GM23338 (cell line): ENCODE results near the gene CHCHD6. TPM values are rescaled to one million over a fixed set of nuclear protein-coding genes. Genes with fewer than 3 reads are reported as not detected.

Experiments used
- ATAC-seq: fragments of 200-7000 bp; cut with Tn5 transposase; 3 replicates; pipeline ENCODE4 v1.9.1; 2020
- DNase-seq: peaks from one replicate; pipeline ENCODE4 v3.0.0-alpha.2; 2015; ENCODE audit warnings: low spot score
- H2AFZ ChIP-seq: fragments of 200-600 bp; sonication (generic); 2 replicates; pipeline ENCODE4 v1.8.0; 2016; ENCODE audit warnings: antibody characterized with exemption, mild to moderate bottlenecking, moderate library complexity
- H3F3A ChIP-seq: fragments of 200-600 bp; sonication (generic); replicated peaks from 2 replicates; pipeline ENCODE4 v1.8.0; 2017; ENCODE audit warnings: antibody characterized with exemption, mixed run types, low read depth
- H3K27ac ChIP-seq: fragments of 200-600 bp; sonication (generic); 2 replicates; pipeline ENCODE4 v1.6.1; 2016; ENCODE audit warnings: low read depth
- H3K27me3 ChIP-seq: fragments of 200-600 bp; sonication (generic); 2 replicates; pipeline ENCODE4 v1.8.0; 2016; ENCODE audit warnings: mild to moderate bottlenecking, mixed run types, moderate library complexity; ENCODE audit not compliant: insufficient read depth
- H3K36me3 ChIP-seq: fragments of 200-600 bp; sonication (generic); 2 replicates; pipeline ENCODE4 v1.8.0; 2016; ENCODE audit warnings: mild to moderate bottlenecking; ENCODE audit not compliant: insufficient read depth
- H3K4me1 ChIP-seq: fragments of 200-600 bp; sonication (generic); 2 replicates; pipeline ENCODE4 v1.8.0; 2016; ENCODE audit warnings: mild to moderate bottlenecking, moderate library complexity; ENCODE audit not compliant: insufficient read depth
- H3K4me2 ChIP-seq: fragments of 200-600 bp; sonication (generic); 2 replicates; pipeline ENCODE4 v1.7.1; 2017; ENCODE audit warnings: mixed run types
- H3K4me3 ChIP-seq: fragments of 200-600 bp; sonication (generic); 2 replicates; pipeline ENCODE4 v1.6.1; 2016; ENCODE audit warnings: mixed run types
- H3K79me2 ChIP-seq: fragments of 200-600 bp; sonication (generic); replicated peaks from 2 replicates; pipeline ENCODE4 v1.8.0; 2017; ENCODE audit warnings: mild to moderate bottlenecking; ENCODE audit not compliant: insufficient read depth
- H3K9me2 ChIP-seq: fragments of 200-600 bp; sonication (generic); 2 replicates; pipeline ENCODE4 v1.8.0; 2017; ENCODE audit not compliant: insufficient read depth
- H4K20me1 ChIP-seq: fragments of 200-600 bp; sonication (generic); replicated peaks from 2 replicates; pipeline ENCODE4 v1.8.0; 2017; ENCODE audit warnings: mild to moderate bottlenecking; ENCODE audit not compliant: insufficient read depth
- H3K27ac Mint-ChIP-seq: 2 replicates; pipeline ENCODE4 v1.8.0; 2020; ENCODE audit warnings: inconsistent platforms, mild to moderate bottlenecking, moderate library complexity, mixed read lengths
- H3K27me3 Mint-ChIP-seq: 3 replicates; pipeline ENCODE4 v1.8.0; 2022; ENCODE audit warnings: low read depth, mild to moderate bottlenecking, moderate library complexity, mixed read lengths, inconsistent platforms; ENCODE audit not compliant: insufficient read depth, poor library complexity
- H3K36me3 Mint-ChIP-seq: 3 replicates; pipeline ENCODE4 v1.8.0; 2021; ENCODE audit warnings: low read depth, mild to moderate bottlenecking, inconsistent platforms, moderate library complexity, mixed read lengths
- H3K4me1 Mint-ChIP-seq: 3 replicates; pipeline ENCODE4 v1.8.0; 2020; ENCODE audit warnings: mild to moderate bottlenecking, inconsistent platforms, mixed read lengths
- H3K4me3 Mint-ChIP-seq: 3 replicates; pipeline ENCODE4 v1.8.0; 2021; ENCODE audit warnings: moderate library complexity, mild to moderate bottlenecking, inconsistent platforms, mixed read lengths
- H3K9me3 Mint-ChIP-seq: 3 replicates; pipeline ENCODE4 v1.8.0; 2020; ENCODE audit warnings: moderate library complexity, mild to moderate bottlenecking, inconsistent platforms, mixed read lengths
- CTCF ChIP-seq, 2 experiments: fragments of 200-600 bp in 1 of 2; sonication (generic) in 1 of 2; conservative IDR thresholded peaks; 2 replicates each; pipeline versions ENCODE4 v1.5.1 to v1.6.1; 2016 to 2017; ENCODE audit warnings: antibody characterized with exemption in 2 of 2, low read depth in 2 of 2, mild to moderate bottlenecking in 2 of 2, moderate library complexity in 1 of 2
- EZH2phosphoT487 ChIP-seq: fragments of 200-600 bp; sonication (generic); IDR thresholded peaks from one replicate; pipeline ENCODE4 v1.8.1; 2018; ENCODE audit warnings: antibody characterized with exemption; ENCODE audit not compliant: unreplicated experiment
- JUNB ChIP-seq: IDR thresholded peaks from one replicate; pipeline ENCODE4 v1.6.1; 2016; ENCODE audit warnings: antibody characterized with exemption; ENCODE audit not compliant: unreplicated experiment
- NANOG ChIP-seq: IDR thresholded peaks from 2 replicates; pipeline ENCODE4 v1.6.1; 2016; ENCODE audit warnings: antibody characterized with exemption, borderline replicate concordance
- POLR2AphosphoS5 ChIP-seq: IDR thresholded peaks from 2 replicates; pipeline ENCODE4 v1.6.1; 2016; ENCODE audit warnings: antibody characterized with exemption, low read depth
- polyA plus RNA-seq: library from polyadenylated mRNA; unstranded; fragments of >200 nt; fragmentation: Nextera tagmentation; extraction: Ambion mirVana; gene quantifications from 2 replicates; pipeline ENCODE4 v1.2.1, GENCODE V29; 2016
- total RNA-seq: library from RNA; depleted of rRNA; stranded (reverse); fragments of >200 nt; shearing (Covaris generic); gene quantifications from 2 replicates; pipeline ENCODE4 v1.2.3, GENCODE V29; 2014
- TF ChIP-seq, protein P1 (sequence below): fragments of 250-450 bp; sonication (Bioruptor Pico); IDR thresholded peaks from 2 replicates; pipeline ENCODE4 v1.5.0; 2020; ENCODE audit warnings: mild to moderate bottlenecking, moderate library complexity

The CHCHD6 gene
- total and polyA plus RNA-seq, 2 experiments from 2014 or later = 28.8 to 43.0 TPM

DNA sequence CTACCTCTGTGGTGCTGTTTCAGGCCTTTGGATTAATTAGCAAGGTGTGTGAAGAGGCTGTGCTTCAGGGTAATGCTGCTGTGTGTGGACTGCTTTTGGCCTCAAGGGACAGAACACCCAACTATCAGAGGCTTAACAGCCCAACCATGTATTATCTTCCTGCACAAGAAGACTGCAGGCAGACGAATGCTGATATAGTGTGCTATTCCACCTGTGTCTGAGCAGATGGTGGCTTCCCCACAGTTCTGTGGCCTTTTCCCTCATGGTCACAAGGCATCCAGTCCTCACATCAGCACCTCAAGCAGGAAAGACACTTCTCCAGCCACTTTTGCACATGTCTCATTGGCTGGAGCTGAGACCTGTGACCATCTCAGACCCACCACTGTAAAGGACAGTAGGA is 76.6 kb downstream of the CHCHD6 start (continued):
- TF ChIP-seq, protein P1, sequence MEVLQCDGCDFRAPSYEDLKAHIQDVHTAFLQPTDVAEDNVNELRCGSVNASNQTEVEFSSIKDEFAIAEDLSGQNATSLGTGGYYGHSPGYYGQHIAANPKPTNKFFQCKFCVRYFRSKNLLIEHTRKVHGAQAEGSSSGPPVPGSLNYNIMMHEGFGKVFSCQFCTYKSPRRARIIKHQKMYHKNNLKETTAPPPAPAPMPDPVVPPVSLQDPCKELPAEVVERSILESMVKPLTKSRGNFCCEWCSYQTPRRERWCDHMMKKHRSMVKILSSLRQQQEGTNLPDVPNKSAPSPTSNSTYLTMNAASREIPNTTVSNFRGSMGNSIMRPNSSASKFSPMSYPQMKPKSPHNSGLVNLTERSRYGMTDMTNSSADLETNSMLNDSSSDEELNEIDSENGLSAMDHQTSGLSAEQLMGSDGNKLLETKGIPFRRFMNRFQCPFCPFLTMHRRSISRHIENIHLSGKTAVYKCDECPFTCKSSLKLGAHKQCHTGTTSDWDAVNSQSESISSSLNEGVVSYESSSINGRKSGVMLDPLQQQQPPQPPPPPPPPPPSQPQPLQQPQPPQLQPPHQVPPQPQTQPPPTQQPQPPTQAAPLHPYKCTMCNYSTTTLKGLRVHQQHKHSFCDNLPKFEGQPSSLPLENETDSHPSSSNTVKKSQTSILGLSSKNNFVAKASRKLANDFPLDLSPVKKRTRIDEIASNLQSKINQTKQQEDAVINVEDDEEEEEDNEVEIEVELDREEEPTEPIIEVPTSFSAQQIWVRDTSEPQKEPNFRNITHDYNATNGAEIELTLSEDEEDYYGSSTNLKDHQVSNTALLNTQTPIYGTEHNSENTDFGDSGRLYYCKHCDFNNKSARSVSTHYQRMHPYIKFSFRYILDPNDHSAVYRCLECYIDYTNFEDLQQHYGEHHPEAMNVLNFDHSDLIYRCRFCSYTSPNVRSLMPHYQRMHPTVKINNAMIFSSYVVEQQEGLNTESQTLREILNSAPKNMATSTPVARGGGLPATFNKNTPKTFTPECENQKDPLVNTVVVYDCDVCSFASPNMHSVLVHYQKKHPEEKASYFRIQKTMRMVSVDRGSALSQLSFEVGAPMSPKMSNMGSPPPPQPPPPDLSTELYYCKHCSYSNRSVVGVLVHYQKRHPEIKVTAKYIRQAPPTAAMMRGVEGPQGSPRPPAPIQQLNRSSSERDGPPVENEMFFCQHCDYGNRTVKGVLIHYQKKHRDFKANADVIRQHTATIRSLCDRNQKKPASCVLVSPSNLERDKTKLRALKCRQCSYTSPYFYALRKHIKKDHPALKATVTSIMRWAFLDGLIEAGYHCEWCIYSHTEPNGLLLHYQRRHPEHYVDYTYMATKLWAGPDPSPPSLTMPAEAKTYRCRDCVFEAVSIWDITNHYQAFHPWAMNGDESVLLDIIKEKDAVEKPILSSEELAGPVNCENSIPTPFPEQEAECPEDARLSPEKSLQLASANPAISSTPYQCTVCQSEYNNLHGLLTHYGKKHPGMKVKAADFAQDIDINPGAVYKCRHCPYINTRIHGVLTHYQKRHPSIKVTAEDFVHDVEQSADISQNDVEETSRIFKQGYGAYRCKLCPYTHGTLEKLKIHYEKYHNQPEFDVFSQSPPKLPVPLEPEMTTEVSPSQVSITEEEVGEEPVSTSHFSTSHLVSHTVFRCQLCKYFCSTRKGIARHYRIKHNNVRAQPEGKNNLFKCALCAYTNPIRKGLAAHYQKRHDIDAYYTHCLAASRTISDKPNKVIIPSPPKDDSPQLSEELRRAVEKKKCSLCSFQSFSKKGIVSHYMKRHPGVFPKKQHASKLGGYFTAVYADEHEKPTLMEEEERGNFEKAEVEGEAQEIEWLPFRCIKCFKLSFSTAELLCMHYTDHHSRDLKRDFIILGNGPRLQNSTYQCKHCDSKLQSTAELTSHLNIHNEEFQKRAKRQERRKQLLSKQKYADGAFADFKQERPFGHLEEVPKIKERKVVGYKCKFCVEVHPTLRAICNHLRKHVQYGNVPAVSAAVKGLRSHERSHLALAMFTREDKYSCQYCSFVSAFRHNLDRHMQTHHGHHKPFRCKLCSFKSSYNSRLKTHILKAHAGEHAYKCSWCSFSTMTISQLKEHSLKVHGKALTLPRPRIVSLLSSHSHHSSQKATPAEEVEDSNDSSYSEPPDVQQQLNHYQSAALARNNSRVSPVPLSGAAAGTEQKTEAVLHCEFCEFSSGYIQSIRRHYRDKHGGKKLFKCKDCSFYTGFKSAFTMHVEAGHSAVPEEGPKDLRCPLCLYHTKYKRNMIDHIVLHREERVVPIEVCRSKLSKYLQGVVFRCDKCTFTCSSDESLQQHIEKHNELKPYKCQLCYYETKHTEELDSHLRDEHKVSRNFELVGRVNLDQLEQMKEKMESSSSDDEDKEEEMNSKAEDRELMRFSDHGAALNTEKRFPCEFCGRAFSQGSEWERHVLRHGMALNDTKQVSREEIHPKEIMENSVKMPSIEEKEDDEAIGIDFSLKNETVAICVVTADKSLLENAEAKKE (CRISPR knock-in tag) = no peak
- no peak for TF ChIP-seq NANOG
- no peak for TF ChIP-seq CTCF (conservative IDR thresholded peaks at IDR 0.05; ENCODE audit: low read depth in 2 of 2)
- no peak for TF ChIP-seq POLR2AphosphoS5
- TF ChIP-seq JUNB = no peak

GRCh38 chr3:126781406-126781805 is 77.4 kb downstream of the CHCHD6 start:
- H3K36me3 Mint-ChIP-seq = no peaks in the 10 kb centered on the region; the same call in 2 of the 3 replicates
- H3K4me3 Mint-ChIP-seq = no peak overlapping the region
- H3K9me3 Mint-ChIP-seq = peaks cover 4% of the 10 kb centered on the region; the same call in 1 of the 3 replicates
- peaks cover 9% of the 10 kb centered on the region; the same call in 1 of the 2 replicates for H3K79me2 ChIP-seq
- H3K27ac ChIP-seq = peak overlapping the region; percentile 81; the same call in 1 of the 2 replicates
- TF ChIP-seq NANOG = no peak
- TF ChIP-seq JUNB = no peak
- no peak for TF ChIP-seq EZH2phosphoT487
- peaks cover 3% of the 10 kb centered on the region for H3K27me3 Mint-ChIP-seq
- no peaks in the 10 kb centered on the region for H4K20me1 ChIP-seq
- no peak for ATAC-seq
- no peak overlapping the region for H3K4me3 ChIP-seq
- no peak for DNase-seq
- peaks cover 47% of the 10 kb centered on the region for H3K4me1 Mint-ChIP-seq
- no peaks in the 10 kb centered on the region for H3K27me3 ChIP-seq
- H3K4me2 ChIP-seq = no peak overlapping the region
- no peak overlapping the region for H3K27ac Mint-ChIP-seq
- no peak overlapping the region for H2AFZ ChIP-seq
- H3K36me3 ChIP-seq = no peaks in the 10 kb centered on the region
- H3K4me1 ChIP-seq = peaks cover 36% of the 10 kb centered on the region
- no peaks in the 10 kb centered on the region for H3F3A ChIP-seq
- H3K9me2 ChIP-seq = no peaks in the 10 kb centered on the region
